GM11168 (cell line): ENCODE measurements around the gene OR51D1.

Experiments
- in situ Hi-C: fragments of 300-500 bp; cut with MboI; formaldehyde crosslinking; loops from one replicate; pipeline ENCODE4 v1.12.0; 2022; ENCODE audit warnings: low sequenced_read_pairs; ENCODE audit not compliant: unreplicated experiment

OR51D1 gene

DNA sequence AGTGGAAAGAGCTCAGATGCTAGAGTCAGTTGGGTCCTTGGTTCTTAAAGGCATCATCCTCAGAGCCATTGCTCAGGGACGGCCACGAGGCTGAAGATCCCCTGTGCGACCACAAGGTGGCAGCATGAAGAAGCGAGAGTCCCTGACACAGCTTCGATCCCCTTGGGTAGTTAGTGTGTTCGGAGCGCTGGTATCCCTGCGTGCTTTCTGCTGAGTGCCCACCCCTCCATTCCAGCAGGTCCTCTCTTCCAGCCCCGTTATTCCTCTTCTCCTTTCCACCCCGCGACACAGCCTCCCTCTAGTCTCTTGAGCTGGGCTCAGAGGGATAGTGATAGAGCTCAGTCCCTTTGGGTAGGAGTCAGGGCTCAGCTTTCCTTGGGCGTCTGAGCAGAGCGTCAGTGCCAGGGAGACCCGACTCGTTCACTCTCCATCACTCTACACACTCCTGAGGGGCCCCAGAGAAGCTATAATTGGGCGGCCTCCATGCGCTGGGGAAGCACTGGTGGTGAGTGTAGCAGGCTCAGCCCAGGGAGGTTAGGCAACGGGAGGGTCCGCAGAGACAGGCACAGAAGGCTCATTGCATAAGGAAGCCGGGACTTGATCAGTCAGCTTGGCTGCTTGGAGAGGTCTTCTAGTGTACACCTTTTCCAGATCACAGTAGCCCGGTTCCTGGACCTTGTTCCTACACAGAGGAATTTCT lies at the start of gene OR51D1:
OR51D1 (plus strand) TSS at position 516 of the 700 bp plus-strand sequence. CDS start 2,314 bp downstream, outside the sequence.
- in situ Hi-C loops, result loop anchor here (25.0 kb wide), 1 partner anchor 200 kb away; the partner anchor contains the start of gene OR51S1

DNA sequence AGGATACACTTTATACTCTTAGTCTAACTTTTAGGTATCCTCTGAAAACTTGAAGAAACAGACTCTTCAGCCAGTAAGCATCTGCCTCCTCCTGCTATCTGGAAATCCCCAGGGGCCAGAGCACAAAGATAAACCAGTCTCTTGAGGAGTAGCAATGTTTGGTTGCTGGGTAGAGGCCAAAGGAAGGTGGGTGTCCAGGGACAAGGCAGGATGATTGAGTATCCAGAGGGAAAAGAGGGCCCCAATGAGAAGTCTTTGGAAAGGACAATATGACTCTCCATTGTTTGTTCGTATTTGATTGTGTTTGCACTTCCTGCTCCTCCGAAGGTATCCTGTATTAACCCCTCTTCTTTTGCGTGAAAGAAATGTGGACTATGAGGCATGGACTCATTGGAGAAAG lies 48.3 kb upstream of the OR51D1 start:
- in situ Hi-C loops, result no loop called here

DNA sequence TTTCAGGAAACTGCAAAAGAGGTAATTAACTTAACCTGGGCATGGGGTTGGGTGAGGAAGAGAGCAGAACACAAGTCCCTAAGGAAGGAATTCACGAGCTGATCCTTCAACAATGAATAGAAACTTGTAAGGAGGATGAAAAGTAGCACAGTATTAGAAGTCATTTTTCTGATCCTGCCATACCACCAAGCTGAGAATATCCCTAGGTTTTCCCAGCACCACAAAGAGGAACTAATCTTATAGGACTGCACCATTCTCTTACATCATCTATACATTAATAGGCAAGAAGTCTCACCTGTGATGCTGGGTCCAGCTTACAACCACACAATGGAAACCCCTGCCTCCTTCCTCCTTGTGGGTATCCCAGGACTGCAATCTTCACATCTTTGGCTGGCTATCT lies 43.5 kb upstream of the OR51D1 start, which contains the start of gene OR52I1:
OR52I1 (plus strand) TSS at position 301 of the 400 bp plus-strand sequence; CDS start at position 301, 0 bp downstream.
- in situ Hi-C loops, result no loop called here

- in situ Hi-C loops, result no loop called here
Observed at GRCh38 chr11:4605057-4605456, 32.2 kb upstream of the OR51D1 start.

DNA sequence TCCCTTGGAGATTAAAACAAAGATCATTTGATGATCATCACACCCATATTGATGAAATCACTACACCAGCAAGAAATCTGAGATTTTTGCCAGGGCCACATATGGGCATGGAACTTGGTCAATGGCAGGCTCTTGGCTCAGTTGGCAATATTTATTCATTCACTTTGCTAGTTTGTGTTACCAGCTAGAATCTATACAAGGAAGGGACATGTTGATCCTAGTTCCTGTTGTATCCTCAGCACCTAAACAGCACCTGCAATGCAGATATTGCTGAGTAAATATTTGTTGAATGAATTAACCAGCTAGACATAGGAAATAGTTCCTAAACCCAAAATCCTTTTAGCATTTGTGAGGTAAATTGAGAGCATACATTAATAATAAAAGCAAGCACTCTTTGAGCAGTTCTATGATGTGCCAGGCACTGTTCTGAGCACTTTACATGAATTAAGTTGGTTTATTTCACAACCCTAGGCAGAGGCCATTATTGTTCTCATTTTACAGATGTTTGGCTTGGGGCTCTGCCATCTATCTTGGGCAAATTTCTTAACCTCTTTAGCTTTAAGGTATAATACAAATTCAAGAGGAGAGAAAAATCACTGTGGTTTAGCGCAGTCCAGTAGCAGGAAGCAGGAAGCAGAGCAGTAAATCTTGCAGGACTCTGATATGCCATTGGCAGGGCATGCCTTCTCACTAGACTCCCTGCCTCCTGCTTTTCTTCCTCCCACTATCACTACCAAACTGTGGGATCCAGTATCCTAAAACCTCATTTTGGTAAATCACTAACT lies 30.9 kb upstream of the OR51D1 start:
- in situ Hi-C loops, result no loop called here

GRCh38 chr11:4607096-4607495 lies 30.2 kb upstream of the OR51D1 start:
- in situ Hi-C loops, result no loop called here

GRCh38 chr11:4607781-4608666 lies 29.3 kb upstream of the OR51D1 start, which contains the start of gene TRIM68:
TSS of gene TRIM68 (minus strand) at chr11:4608231. CDS start at chr11:4605504, 2,727 bp downstream.
- in situ Hi-C loops, result no loop called here

- in situ Hi-C loops, result no loop called here
Observed at GRCh38 chr11:4610258-4610935, 26.9 kb upstream of the OR51D1 start.

DNA sequence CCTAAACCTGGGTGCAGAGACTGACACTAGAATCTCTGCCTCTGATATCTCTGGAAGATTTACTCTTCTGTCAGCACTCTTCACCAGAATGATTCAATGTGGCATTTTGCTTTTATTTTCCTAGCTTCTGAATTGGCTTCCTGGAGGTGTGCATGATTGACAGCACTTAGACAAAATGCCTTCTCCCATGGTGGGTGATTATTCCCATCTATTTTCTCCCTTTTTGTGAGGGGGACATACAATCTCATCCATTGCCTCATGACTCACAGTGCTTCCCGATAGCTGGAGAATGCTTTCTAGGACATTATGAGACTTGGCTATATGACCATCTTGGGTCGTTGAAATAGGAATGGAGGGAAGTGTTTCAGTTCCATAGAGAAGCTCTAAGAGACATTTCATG lies 25.3 kb upstream of the OR51D1 start:
- in situ Hi-C loops, result no loop called here

GRCh38 chr11:4615856-4616444 lies 21.3 kb upstream of the OR51D1 start:
- in situ Hi-C loops, result no loop called here

DNA sequence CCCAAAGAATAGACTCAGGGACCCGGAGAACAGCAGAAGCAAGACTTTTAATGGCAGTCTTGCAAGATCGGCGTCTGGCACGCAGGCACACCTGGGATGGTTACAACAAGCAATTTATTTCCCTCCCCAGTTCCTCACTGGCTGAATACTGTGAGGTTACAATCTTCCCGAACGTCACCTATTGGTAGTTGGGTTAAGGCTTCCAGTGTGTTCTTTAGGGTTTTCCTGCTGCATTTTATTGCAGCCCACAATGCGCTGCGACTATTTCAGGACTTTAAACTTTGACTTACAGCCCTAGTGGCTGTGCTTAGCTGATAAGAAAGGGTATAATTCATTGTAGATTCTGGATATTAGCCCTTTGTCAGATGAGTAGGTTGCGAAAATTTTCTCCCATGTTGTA lies 17.8 kb upstream of the OR51D1 start:
- in situ Hi-C loops, result no loop called here

GRCh38 chr11:4626207-4627099 lies 10.8 kb upstream of the OR51D1 start:
- in situ Hi-C loops, result loop anchor here (25.0 kb wide), 1 partner anchor 211 kb away; the partner anchor contains the start of gene OR51S1

DNA sequence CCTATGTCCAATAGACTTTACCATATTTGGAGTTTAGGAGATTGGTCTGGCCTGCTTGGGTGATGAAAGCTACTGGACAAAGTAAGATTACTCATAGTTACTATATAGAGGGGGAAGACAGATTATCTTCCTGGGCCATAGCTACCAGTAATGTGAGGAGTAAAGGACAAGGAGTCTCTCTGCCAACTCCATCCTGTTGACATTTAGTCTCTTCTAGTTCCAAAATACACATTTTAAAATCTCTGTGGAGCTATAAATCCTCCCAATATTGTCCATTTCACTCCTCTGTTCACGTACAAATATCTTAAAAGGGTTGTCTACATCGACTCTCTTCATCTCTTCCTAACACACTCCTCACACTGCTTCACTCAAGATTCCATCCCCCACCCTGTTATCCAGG lies 1.1 kb upstream of the OR51D1 start:
- in situ Hi-C loops, result loop anchor here (25.0 kb wide), 1 partner anchor 201 kb away; the partner anchor contains the start of gene OR51S1

DNA sequence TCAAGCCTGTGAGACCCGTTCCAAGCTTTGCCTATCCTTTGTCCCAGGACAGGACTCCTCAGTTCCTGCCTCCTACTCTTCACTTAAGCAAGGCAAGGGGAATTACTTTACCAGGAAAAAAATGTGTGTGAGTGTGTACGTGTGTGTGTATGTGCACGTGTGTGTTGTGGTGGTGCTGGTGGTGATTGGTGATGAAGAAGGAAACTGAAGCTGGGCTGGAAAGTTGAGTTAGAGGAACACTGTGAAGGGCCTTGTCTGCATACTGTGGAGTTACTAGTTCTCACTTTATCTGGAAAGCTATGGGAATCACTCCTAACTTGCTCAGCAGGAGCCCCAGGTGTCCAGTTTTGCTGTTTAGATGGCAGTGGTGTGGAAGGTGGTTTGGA lies 378 bp downstream of the OR51D1 start:
- in situ Hi-C loops, result loop anchor here (25.0 kb wide), 1 partner anchor 200 kb away; the partner anchor contains the start of gene OR51S1

DNA sequence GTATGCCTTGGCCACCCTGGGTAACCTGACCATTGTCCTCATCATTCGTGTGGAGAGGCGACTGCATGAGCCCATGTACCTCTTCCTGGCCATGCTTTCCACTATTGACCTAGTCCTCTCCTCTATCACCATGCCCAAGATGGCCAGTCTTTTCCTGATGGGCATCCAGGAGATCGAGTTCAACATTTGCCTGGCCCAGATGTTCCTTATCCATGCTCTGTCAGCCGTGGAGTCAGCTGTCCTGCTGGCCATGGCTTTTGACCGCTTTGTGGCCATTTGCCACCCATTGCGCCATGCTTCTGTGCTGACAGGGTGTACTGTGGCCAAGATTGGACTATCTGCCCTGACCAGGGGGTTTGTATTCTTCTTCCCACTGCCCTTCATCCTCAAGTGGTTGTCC lies 2.7 kb downstream of the OR51D1 start:
- in situ Hi-C loops, result loop anchor here (5.0 to 25.0 kb wide), 2 partner anchors 197 to 372 kb away; partner anchors contain the start of gene OR51S1

DNA sequence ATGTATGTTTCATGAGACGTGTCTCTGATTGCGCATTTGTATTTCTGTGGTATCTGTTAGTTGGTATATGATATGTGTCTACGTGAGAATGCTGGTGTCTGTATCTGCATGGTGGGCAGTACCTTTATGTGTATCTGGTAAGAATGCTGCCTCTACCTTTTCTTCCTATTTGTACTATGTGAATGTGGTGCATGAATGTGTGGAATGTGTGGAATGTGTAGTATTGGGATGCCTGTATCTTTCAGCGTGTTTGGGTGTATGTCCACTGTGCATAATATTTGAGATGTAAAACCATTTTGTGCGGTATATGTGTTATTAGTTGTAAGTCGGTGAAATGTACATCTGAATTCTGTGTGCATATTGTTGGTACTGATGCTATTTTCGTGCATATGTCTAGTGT lies 4.2 kb downstream of the OR51D1 start:
- in situ Hi-C loops, result loop anchor here (5.0 to 25.0 kb wide), 2 partner anchors 196 to 371 kb away; partner anchors contain the start of gene OR51S1

- in situ Hi-C loops, result loop anchor here (5.0 to 25.0 kb wide), 2 partner anchors 195 to 370 kb away; partner anchors contain the start of gene OR51S1
Observed at GRCh38 chr11:4642043-4642442, 4.8 kb downstream of the OR51D1 start.

DNA sequence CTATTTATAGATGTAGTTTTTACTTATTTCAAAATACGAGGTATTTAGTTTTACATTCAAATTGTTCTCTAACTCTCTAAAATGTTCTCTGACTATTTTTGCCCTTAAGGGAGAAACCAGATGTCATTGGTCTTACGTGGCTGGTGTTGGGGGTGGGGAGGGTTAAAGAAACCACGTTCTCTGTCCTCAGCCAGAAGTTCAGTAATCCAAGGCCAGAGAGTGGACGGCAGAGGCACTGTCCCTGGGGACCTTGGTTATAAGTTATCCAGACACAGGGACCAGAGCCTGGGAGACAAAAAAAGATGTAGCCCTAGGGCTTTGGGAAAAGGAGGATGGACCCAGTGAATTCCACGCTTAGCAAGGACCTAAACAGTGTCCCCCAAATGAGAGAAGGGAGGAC lies 5.8 kb downstream of the OR51D1 start:
- in situ Hi-C loops, result loop anchor here (5.0 to 25.0 kb wide), 2 partner anchors 194 to 369 kb away; partner anchors contain the start of gene OR51S1
